Pancreas (tissue), 10 donors: ENCODE results near the gene BPGM. TPM values are rescaled to one million over a fixed set of nuclear protein-coding genes. Genes with fewer than 3 reads are reported as not detected.

ENCODE experiments used
- ATAC-seq, 4 donors: fragments of 200-7000 bp; cut with Tn5 transposase; one replicate each; pipeline versions ENCODE4 v1.8.0 to v1.9.1; 2020; ENCODE audit warnings: mild to moderate bottlenecking in 4 of 4, moderate library complexity in 4 of 4
- DNase-seq, 6 donors: peaks; one replicate each; pipeline ENCODE4 v3.0.0-alpha.2; 2020
- FAIRE-seq: peaks from 2 replicates; lab custom pipeline; 2012; peaks lifted over from hg19 to GRCh38; lab: Jason Lieb, UNC
- H3K27ac ChIP-seq, 4 donors: fragments of 200-600 bp; sonication (generic); 1 replicate in 3 of 4; 2 replicates in 1 of 4; pipeline versions ENCODE4 v1.5.0 to v1.8.0; 2020
- H3K27me3 ChIP-seq, 4 donors: fragments of 200-600 bp; one replicate each; pipeline ENCODE4 v1.8.0; 2021
- H3K36me3 ChIP-seq, 3 donors: fragments of 200-600 bp; sonication (generic) in 1 of 3; one replicate each; pipeline versions ENCODE4 v1.5.0 to v1.8.0; 2020 to 2021
- H3K4me1 ChIP-seq, 3 donors: fragments of 200-600 bp; one replicate each; pipeline ENCODE4 v1.8.0; 2021
- H3K4me3 ChIP-seq, 4 donors: fragments of 200-600 bp; sonication (generic) in 2 of 4; one replicate each; pipeline versions ENCODE4 v1.5.0 to v1.8.0; 2020 to 2021
- H3K9me3 ChIP-seq, 4 donors: fragments of 200-600 bp; one replicate each; pipeline ENCODE4 v1.8.0; 2021
- CTCF ChIP-seq, 4 donors: fragments of 200-600 bp; sonication (generic) in 3 of 4; IDR thresholded peaks; one replicate each; pipeline versions ENCODE4 v1.5.0 to v1.8.0; 2021; ENCODE audit warnings: antibody characterized with exemption in 4 of 4
- WGBS, 2 donors: extraction: QIAGEN DNeasy Blood & Tissue Kit; methylation state at CpG; one replicate each; pipeline ENCODE4 v1.1.7; 2013; 5-methylcytosine and 5-hydroxymethylcytosine counted together
- intact Hi-C, 3 donors: fragments of 100-400 bp; cut with DNase I; formaldehyde crosslinking; loops; one replicate each; pipeline versions ENCODE4 v1.11.1 to v1.14.2; 2022
- polyA plus RNA-seq, 2 donors: library from polyadenylated mRNA; stranded (reverse); fragments of 200-250 nt; gene quantifications; one replicate each; pipeline ENCODE4 v1.2.3, GENCODE V29; 2013
- total RNA-seq, 6 donors: library from RNA; stranded (reverse); fragmentation: NEBNext Ultra II Directional in 4 of 6; extraction: Animal tissue kit (Norgen Biotek cat#: 25700) in 4 of 6; gene quantifications; one replicate each; pipeline versions ENCODE4 v1.2.1 to v1.2.4, GENCODE V29; 2021 to 2023
- donor health status: healthy with polysubstance abuse.
- donor health status: DM: no; HTN: no; CAD: no; lungs with moderate emphysema.
- donor health status: DM: no; HTN: no; CAD: no.
- donor health status: control.
- donor health status: control.
- donor health status: Bipolar disorder and iron deficiency.
- donor health status: DM: yes; HTN: yes; CAD: no.
- donor health status: DM: no; HTN: no; CAD: no.
- donor health status: DM: no; HTN: no; CAD: no.
- donor health status: DM: yes; HTN: yes; CAD: no.

BPGM gene
- total and polyA plus RNA-seq, 8 donors, result 2.8 to 10.0 (median 6.9) TPM

- no peaks in the 10 kb centered on the region for H3K4me1 ChIP-seq
- 81 to 87% methylated on average over 5 of the region's 5 CpGs for WGBS, 2 donors
- no peak for TF ChIP-seq CTCF (IDR thresholded peaks at IDR 0.05)
- no peaks in the 10 kb centered on the region for H3K9me3 ChIP-seq
- H3K27me3 ChIP-seq, result no peaks in the 10 kb centered on the region
- FAIRE-seq (no peak), ATAC-seq (no peak), DNase-seq (no peak)
- intact Hi-C loops, result no loop called here
- no peaks in the 10 kb centered on the region for H3K36me3 ChIP-seq
- H3K27ac ChIP-seq, result no peak overlapping the region
- H3K4me3 ChIP-seq, result no peak overlapping the region
Observed at GRCh38 chr7:134704827-134705226, 58.2 kb downstream of the BPGM start.

- FAIRE-seq, result no peak
- no peaks in the 10 kb centered on the region for H3K36me3 ChIP-seq
- H3K27me3 ChIP-seq, result no peaks in the 10 kb centered on the region
- H3K9me3 ChIP-seq, result no peaks in the 10 kb centered on the region
- intact Hi-C loops, result no loop called here
- no peak overlapping the region for H3K4me3 ChIP-seq
- DNase-seq, result no peak
- ATAC-seq, result no peak
- H3K4me1 ChIP-seq, result no peaks in the 10 kb centered on the region
- WGBS, 2 donors, result 40 to 81% methylated on average over 2 of the region's 2 CpGs
- TF ChIP-seq CTCF (IDR thresholded peaks at IDR 0.05), result no peak
- H3K27ac ChIP-seq, result no peak overlapping the region
Observed at GRCh38 chr7:134705716-134706115, 59.1 kb downstream of the BPGM start.

- no peak for DNase-seq
- 79 to 80% methylated on average over 5 of the region's 5 CpGs for WGBS, 2 donors
- no peak overlapping the region for H3K27ac ChIP-seq
Observed at GRCh38 chr7:134706468-134706867, 59.8 kb downstream of the BPGM start.

GRCh38 chr7:134707663-134708378 lies 61.2 kb downstream of the BPGM start:
- H3K4me3 ChIP-seq, result no peak overlapping the region
- intact Hi-C loops, result no loop called here
- ATAC-seq, result no peak
- TF ChIP-seq CTCF (IDR thresholded peaks at IDR 0.05), result no peak
- no peak overlapping the region for H3K27ac ChIP-seq
- DNase-seq, result no peak
- FAIRE-seq, result no peak
- no peaks in the 10 kb centered on the region for H3K27me3 ChIP-seq
- 93 to 98% methylated on average over 4 of the region's 4 CpGs for WGBS, 2 donors
- H3K9me3 ChIP-seq, result no peaks in the 10 kb centered on the region
- H3K4me1 ChIP-seq, result no peaks in the 10 kb centered on the region
- H3K36me3 ChIP-seq, result no peaks in the 10 kb centered on the region

More at GRCh38 chr7:134706468-134706867, 59.8 kb downstream of the BPGM start:
- TF ChIP-seq CTCF (IDR thresholded peaks at IDR 0.05), result no peak
- Histone ChIP-seq H3K9me3 (no peaks in the 10 kb centered on the region), H3K27me3 (no peaks in the 10 kb centered on the region), H3K36me3 (no peaks in the 10 kb centered on the region), H3K4me3 (no peak overlapping the region), H3K4me1 (no peaks in the 10 kb centered on the region)
- intact Hi-C loops, result no loop called here
- ATAC-seq, result no peak
- no peak for FAIRE-seq

- no peak overlapping the region for H3K27ac ChIP-seq
- H3K27me3 ChIP-seq, result no peaks in the 10 kb centered on the region
- no peak for TF ChIP-seq CTCF (IDR thresholded peaks at IDR 0.05)
- FAIRE-seq (no peak), DNase-seq (no peak), ATAC-seq (no peak)
- H3K9me3 ChIP-seq, result no peaks in the 10 kb centered on the region
- H3K36me3 ChIP-seq, result no peaks in the 10 kb centered on the region
- 53 to 56% methylated on average over 2 of the region's 2 CpGs for WGBS, 2 donors
- H3K4me3 ChIP-seq, result no peak overlapping the region
- H3K4me1 ChIP-seq, result no peaks in the 10 kb centered on the region
- intact Hi-C loops, result no loop called here
Observed at GRCh38 chr7:134708692-134709091, 62.0 kb downstream of the BPGM start.
